Panc1 (cell line): ENCODE results near the gene SOAT1.

Experiments used
- POLR2AphosphoS5 ChIP-seq: IDR thresholded peaks from 2 replicates; pipeline ENCODE4 v1.6.1; 2012; ENCODE audit warnings: mild to moderate bottlenecking, low read depth, low read length, moderate library complexity
- SIN3A ChIP-seq: IDR thresholded peaks from 2 replicates; pipeline ENCODE4 v1.6.1; 2012; ENCODE audit warnings: low read depth, mild to moderate bottlenecking, low read length, moderate library complexity, borderline replicate concordance; ENCODE audit not compliant: insufficient read depth
- TF ChIP-seq, protein P1 (sequence below): fragments of 450-650 bp; IDR thresholded peaks from 2 replicates; pipeline ENCODE4 v1.5.1; 2017; ENCODE audit warnings: mild to moderate bottlenecking
- TF ChIP-seq, protein P2 (sequence below), 2 experiments: IDR thresholded peaks; 2 replicates each; pipeline ENCODE4 v1.6.1; 2011 to 2012; ENCODE audit warnings: low read depth in 2 of 2, control low read depth in 1 of 2, low read length in 1 of 2, mild to moderate bottlenecking in 1 of 2, moderate library complexity in 1 of 2; ENCODE audit not compliant: insufficient read depth in 1 of 2

DNA sequence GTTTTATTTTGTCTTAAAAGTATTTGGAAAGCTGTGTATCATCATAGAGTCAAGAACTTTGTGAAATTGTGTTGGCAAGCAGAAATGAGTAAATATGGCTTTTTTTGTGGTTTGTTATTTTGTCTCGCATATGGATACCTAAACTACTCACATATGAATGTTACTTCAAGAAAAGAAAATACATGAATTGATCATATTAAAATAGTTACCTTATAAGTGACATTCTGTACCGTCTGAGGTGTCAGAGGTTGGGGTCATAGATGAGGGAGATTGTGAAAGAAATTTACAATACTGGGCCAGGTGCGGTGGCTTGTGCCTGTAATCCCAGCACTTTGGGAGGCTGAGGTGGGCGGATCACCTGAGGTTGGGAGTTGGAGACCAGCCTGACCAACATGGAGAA is 40.8 kb downstream of the SOAT1 start:
- no peak for TF ChIP-seq POLR2AphosphoS5
- TF ChIP-seq, protein P1, sequence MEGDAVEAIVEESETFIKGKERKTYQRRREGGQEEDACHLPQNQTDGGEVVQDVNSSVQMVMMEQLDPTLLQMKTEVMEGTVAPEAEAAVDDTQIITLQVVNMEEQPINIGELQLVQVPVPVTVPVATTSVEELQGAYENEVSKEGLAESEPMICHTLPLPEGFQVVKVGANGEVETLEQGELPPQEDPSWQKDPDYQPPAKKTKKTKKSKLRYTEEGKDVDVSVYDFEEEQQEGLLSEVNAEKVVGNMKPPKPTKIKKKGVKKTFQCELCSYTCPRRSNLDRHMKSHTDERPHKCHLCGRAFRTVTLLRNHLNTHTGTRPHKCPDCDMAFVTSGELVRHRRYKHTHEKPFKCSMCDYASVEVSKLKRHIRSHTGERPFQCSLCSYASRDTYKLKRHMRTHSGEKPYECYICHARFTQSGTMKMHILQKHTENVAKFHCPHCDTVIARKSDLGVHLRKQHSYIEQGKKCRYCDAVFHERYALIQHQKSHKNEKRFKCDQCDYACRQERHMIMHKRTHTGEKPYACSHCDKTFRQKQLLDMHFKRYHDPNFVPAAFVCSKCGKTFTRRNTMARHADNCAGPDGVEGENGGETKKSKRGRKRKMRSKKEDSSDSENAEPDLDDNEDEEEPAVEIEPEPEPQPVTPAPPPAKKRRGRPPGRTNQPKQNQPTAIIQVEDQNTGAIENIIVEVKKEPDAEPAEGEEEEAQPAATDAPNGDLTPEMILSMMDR, result no peak
- no peak for TF ChIP-seq SIN3A
- TF ChIP-seq, protein P2, sequence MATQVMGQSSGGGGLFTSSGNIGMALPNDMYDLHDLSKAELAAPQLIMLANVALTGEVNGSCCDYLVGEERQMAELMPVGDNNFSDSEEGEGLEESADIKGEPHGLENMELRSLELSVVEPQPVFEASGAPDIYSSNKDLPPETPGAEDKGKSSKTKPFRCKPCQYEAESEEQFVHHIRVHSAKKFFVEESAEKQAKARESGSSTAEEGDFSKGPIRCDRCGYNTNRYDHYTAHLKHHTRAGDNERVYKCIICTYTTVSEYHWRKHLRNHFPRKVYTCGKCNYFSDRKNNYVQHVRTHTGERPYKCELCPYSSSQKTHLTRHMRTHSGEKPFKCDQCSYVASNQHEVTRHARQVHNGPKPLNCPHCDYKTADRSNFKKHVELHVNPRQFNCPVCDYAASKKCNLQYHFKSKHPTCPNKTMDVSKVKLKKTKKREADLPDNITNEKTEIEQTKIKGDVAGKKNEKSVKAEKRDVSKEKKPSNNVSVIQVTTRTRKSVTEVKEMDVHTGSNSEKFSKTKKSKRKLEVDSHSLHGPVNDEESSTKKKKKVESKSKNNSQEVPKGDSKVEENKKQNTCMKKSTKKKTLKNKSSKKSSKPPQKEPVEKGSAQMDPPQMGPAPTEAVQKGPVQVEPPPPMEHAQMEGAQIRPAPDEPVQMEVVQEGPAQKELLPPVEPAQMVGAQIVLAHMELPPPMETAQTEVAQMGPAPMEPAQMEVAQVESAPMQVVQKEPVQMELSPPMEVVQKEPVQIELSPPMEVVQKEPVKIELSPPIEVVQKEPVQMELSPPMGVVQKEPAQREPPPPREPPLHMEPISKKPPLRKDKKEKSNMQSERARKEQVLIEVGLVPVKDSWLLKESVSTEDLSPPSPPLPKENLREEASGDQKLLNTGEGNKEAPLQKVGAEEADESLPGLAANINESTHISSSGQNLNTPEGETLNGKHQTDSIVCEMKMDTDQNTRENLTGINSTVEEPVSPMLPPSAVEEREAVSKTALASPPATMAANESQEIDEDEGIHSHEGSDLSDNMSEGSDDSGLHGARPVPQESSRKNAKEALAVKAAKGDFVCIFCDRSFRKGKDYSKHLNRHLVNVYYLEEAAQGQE (IDR thresholded peaks at IDR 0.05; ENCODE audit: insufficient read depth in 1 of 2, low read depth in 2 of 2, low read length in 1 of 2), result no peak
